PC-3 (cell line): ENCODE data around the gene SRRM2.

ENCODE experiments used
- CTCF ChIP-seq: fragments of 300-600 bp; sonication (generic); conservative IDR thresholded peaks from 2 replicates; pipeline ENCODE4 v1.5.1; 2017; ENCODE audit warnings: antibody characterized with exemption, low read depth, mild to moderate bottlenecking, low read length
- EZH2 ChIP-seq: fragments of 300-600 bp; sonication (generic); IDR thresholded peaks from one replicate; pipeline ENCODE4 v1.6.1; 2017; ENCODE audit warnings: antibody characterized with exemption, mild to moderate bottlenecking, low read length; ENCODE audit not compliant: unreplicated experiment
- EZH2phosphoT487 ChIP-seq: fragments of 300-600 bp; sonication (generic); IDR thresholded peaks from 2 replicates; pipeline ENCODE4 v1.6.1; 2018; ENCODE audit warnings: mild to moderate bottlenecking, antibody characterized with exemption, low read length, borderline replicate concordance

- TF ChIP-seq EZH2phosphoT487 (no peak), CTCF (no peak), EZH2 (no peak)
These were observed 10.3 kb downstream of the SRRM2 start for GRCh38 chr16:2762711-2763110.
